HG03442 (cell line): Measurements from ENCODE around the gene TCF7L1.

Experiments used
- ATAC-seq: cut with Tn5 transposase; IDR thresholded peaks from one replicate; pipeline ENCODE4 v1.9.1; 2021; ENCODE audit warnings: mild to moderate bottlenecking, moderate library complexity; ENCODE audit not compliant: unreplicated experiment

The TCF7L1 gene

GRCh38 chr2:85160966-85161960 lies 28.1 kb downstream of the TCF7L1 start:
- ATAC-seq, result no peak

- ATAC-seq, result no peak
These were observed 29.6 kb downstream of the TCF7L1 start for GRCh38 chr2:85162746-85163301.

- no peak for ATAC-seq
These were observed 30.5 kb downstream of the TCF7L1 start for GRCh38 chr2:85163675-85164074.

GRCh38 chr2:85164145-85164569 lies 31.0 kb downstream of the TCF7L1 start:
- ATAC-seq, result no peak

GRCh38 chr2:85165088-85165690 lies 32.0 kb downstream of the TCF7L1 start:
- no peak for ATAC-seq

GRCh38 chr2:85166021-85166420 lies 32.8 kb downstream of the TCF7L1 start:
- no peak for ATAC-seq

- ATAC-seq, result no peak
These were observed 34.3 kb downstream of the TCF7L1 start for GRCh38 chr2:85167479-85167878.

- ATAC-seq, result no peak
These were observed 35.8 kb downstream of the TCF7L1 start for GRCh38 chr2:85168942-85169341.

- ATAC-seq, result no peak
These were observed 36.4 kb downstream of the TCF7L1 start for GRCh38 chr2:85169581-85169980.

- ATAC-seq, result no peak
These were observed 37.8 kb downstream of the TCF7L1 start for GRCh38 chr2:85170938-85171475.

GRCh38 chr2:85171916-85172315 lies 38.7 kb downstream of the TCF7L1 start:
- ATAC-seq, result no peak

- ATAC-seq, result no peak
These were observed 40.7 kb downstream of the TCF7L1 start for GRCh38 chr2:85173909-85174308.

- ATAC-seq, result no peak
These were observed 41.8 kb downstream of the TCF7L1 start for GRCh38 chr2:85174943-85175342.

- no peak for ATAC-seq
These were observed 42.4 kb downstream of the TCF7L1 start for GRCh38 chr2:85175369-85176299.

- ATAC-seq, result no peak
These were observed 44.0 kb downstream of the TCF7L1 start for GRCh38 chr2:85177031-85177824.

GRCh38 chr2:85178154-85178553 lies 45.0 kb downstream of the TCF7L1 start:
- no peak for ATAC-seq

- ATAC-seq, result no peak
These were observed 45.8 kb downstream of the TCF7L1 start for GRCh38 chr2:85178980-85179411.

- ATAC-seq, result no peak
These were observed 46.3 kb downstream of the TCF7L1 start for GRCh38 chr2:85179541-85179940.

- no peak for ATAC-seq
These were observed 47.3 kb downstream of the TCF7L1 start for GRCh38 chr2:85180322-85181133.
